ENCODE measurements around the gene EPB41L3.
"Not testable (repeated sequence)": the region's sequence is repeated elsewhere in the genome, so short reads cannot be mapped to it uniquely, and the experiment has no call there.

The EPB41L3 gene

DNA sequence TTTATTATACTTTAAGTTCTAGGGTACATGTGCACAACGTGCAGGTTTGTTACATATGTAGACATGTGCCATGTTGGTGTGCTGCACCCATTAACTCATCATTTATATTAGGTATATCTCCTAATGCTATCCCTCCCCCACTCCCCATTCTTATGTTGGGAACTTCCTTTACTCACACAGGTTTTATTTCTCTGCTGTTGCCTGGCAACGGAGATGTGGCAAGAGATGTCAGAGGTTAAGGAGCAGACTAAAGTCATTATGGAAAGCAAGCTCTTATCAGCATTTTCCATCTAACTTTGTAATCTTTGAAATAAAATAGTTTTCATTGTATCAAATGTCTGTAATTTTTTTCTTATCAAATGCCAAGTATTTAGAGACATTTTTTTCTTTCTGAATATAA lies 26.8 kb upstream of the EPB41L3 start:
- WGBS: no CpG with 5 or more reads among the region's 2 CpGs
- not testable (repeated sequence) for H3K23ac ChIP-seq (ENCODE audit: low read length in 2 of 2); H2BK5ac ChIP-seq (ENCODE audit: low read depth, low read length, poor library complexity, severe bottlenecking); H4K91ac ChIP-seq (ENCODE audit: low read length); H2BK12ac ChIP-seq (ENCODE audit: low read length in 2 of 2); H3K79me1 ChIP-seq (replicated peaks; ENCODE audit: low read length, poor library complexity, severe bottlenecking); H3K18ac ChIP-seq (ENCODE audit: low read depth in 1 of 2, low read length in 2 of 2); H2AFZ ChIP-seq (ENCODE audit: low read depth, low read length); H3K4me3 ChIP-seq (ENCODE audit: insufficient read depth in 1 of 2, low read depth in 1 of 2, low read length in 2 of 2); H3K4ac ChIP-seq (ENCODE audit: low read depth in 1 of 2, low read length in 2 of 2); H4K8ac ChIP-seq (ENCODE audit: low read length); H3K27ac ChIP-seq (ENCODE audit: low read length, poor library complexity, severe bottlenecking); H3K14ac ChIP-seq (ENCODE audit: low read length in 2 of 2); H2AK5ac ChIP-seq (ENCODE audit: low read length, severe bottlenecking); H3K9me3 ChIP-seq (ENCODE audit: control insufficient read depth, low read length); H2BK15ac ChIP-seq (ENCODE audit: low read depth, poor library complexity, severe bottlenecking); H2BK120ac ChIP-seq (ENCODE audit: low read depth, low read length); H3K27me3 ChIP-seq (ENCODE audit: control insufficient read depth in 1 of 2, insufficient read depth in 1 of 2, low read length in 2 of 2); H3K4me1 ChIP-seq (ENCODE audit: control insufficient read depth, insufficient read depth, low read depth, low read length); H3K4me2 ChIP-seq (ENCODE audit: low read length, poor library complexity, severe bottlenecking); H3K36me3 ChIP-seq (ENCODE audit: control insufficient read depth in 1 of 2, insufficient read depth in 2 of 2, low read depth in 1 of 2, low read length in 2 of 2)
- H3K9ac ChIP-seq (ENCODE audit: low read length): peak overlapping the region; percentile 54
- peak; percentile 16 for DNase-seq

DNA sequence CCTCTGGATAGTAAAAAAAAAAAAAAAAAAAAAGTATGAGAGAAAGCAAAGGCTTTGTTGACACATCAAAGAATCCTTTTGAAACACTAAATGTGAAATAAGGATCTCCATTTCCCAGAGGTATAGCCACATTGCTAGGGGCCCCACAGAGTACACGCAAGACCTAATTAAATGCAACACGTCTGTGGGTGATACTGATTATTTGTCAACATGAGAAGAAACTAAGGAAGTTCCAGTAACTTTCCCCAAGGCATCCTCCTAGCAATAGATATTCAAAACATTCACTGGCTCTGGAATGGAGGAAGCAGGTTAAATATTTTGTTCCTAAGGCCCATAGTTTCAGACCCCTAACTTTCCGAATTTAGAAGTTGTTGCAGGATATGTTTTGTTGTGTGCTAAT lies 24.6 kb upstream of the EPB41L3 start:
- Histone ChIP-seq H3K79me1 (replicated peaks; ENCODE audit: low read length, poor library complexity, severe bottlenecking) (no peaks in the 10 kb centered on the region), H2BK15ac (ENCODE audit: low read depth, poor library complexity, severe bottlenecking) (no peak overlapping the region), H3K9ac (ENCODE audit: low read length) (no peak overlapping the region), H3K14ac (ENCODE audit: low read length in 2 of 2) (no peak overlapping the region), H3K4me1 (ENCODE audit: control insufficient read depth, insufficient read depth, low read depth, low read length) (no peaks in the 10 kb centered on the region), H3K18ac (ENCODE audit: low read depth in 1 of 2, low read length in 2 of 2) (no peak overlapping the region), H3K27me3 (ENCODE audit: control insufficient read depth in 1 of 2, insufficient read depth in 1 of 2, low read length in 2 of 2) (no peaks in the 10 kb centered on the region), H4K91ac (ENCODE audit: low read length) (no peak overlapping the region), H3K4me3 (ENCODE audit: insufficient read depth in 1 of 2, low read depth in 1 of 2, low read length in 2 of 2) (no peak overlapping the region), H3K27ac (ENCODE audit: low read length, poor library complexity, severe bottlenecking) (no peak overlapping the region), H2AK5ac (ENCODE audit: low read length, severe bottlenecking) (no peak overlapping the region), H4K8ac (ENCODE audit: low read length) (no peak overlapping the region), H2BK5ac (ENCODE audit: low read depth, low read length, poor library complexity, severe bottlenecking) (no peak overlapping the region), H3K36me3 (ENCODE audit: control insufficient read depth in 1 of 2, insufficient read depth in 2 of 2, low read depth in 1 of 2, low read length in 2 of 2) (no peaks in the 10 kb centered on the region), H2BK12ac (ENCODE audit: low read length in 2 of 2) (no peak overlapping the region), H3K4me2 (ENCODE audit: low read length, poor library complexity, severe bottlenecking) (no peak overlapping the region), H2AFZ (ENCODE audit: low read depth, low read length) (no peak overlapping the region), H2BK120ac (ENCODE audit: low read depth, low read length) (no peak overlapping the region), H3K4ac (ENCODE audit: low read depth in 1 of 2, low read length in 2 of 2) (no peak overlapping the region), H3K23ac (ENCODE audit: low read length in 2 of 2) (no peak overlapping the region), H3K9me3 (ENCODE audit: control insufficient read depth, low read length) (no peaks in the 10 kb centered on the region)
- WGBS: no CpG with 5 or more reads among the region's 3 CpGs
- DNase-seq: no peak

DNA sequence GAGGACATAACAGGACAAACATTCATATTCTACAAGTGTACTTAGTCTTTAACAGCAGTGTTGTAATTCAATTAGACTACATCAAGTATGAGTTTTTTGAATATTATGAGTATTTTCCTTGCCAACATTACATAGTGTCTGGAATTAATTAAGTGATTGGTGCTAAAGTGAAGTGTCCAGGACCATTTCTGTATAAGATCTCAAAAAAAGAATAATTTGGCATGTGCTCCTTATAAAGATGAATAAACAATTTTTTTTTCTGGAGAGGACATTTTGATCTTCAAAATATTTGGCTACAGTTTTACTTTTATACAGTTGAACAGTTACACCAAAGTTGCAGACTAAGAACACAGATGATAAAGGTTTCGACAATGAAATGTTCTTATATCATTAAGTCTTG lies 15.1 kb upstream of the EPB41L3 start:
- Histone ChIP-seq H2AK5ac (ENCODE audit: low read length, severe bottlenecking) (no peak overlapping the region), H3K4ac (ENCODE audit: low read depth in 1 of 2, low read length in 2 of 2) (no peak overlapping the region), H2BK12ac (ENCODE audit: low read length in 2 of 2) (no peak overlapping the region), H4K91ac (ENCODE audit: low read length) (no peak overlapping the region), H3K27ac (ENCODE audit: low read length, poor library complexity, severe bottlenecking) (no peak overlapping the region), H3K27me3 (ENCODE audit: control insufficient read depth in 1 of 2, insufficient read depth in 1 of 2, low read length in 2 of 2) (peaks cover 0 to 4% of the 10 kb centered on the region in 2 experiments), H3K18ac (ENCODE audit: low read depth in 1 of 2, low read length in 2 of 2) (no peak overlapping the region), H2BK5ac (ENCODE audit: low read depth, low read length, poor library complexity, severe bottlenecking) (no peak overlapping the region), H3K4me3 (ENCODE audit: insufficient read depth in 1 of 2, low read depth in 1 of 2, low read length in 2 of 2) (no peak overlapping the region), H3K9me3 (ENCODE audit: control insufficient read depth, low read length) (no peaks in the 10 kb centered on the region), H2BK120ac (ENCODE audit: low read depth, low read length) (no peak overlapping the region), H2BK15ac (ENCODE audit: low read depth, poor library complexity, severe bottlenecking) (no peak overlapping the region), H3K23ac (ENCODE audit: low read length in 2 of 2) (no peak overlapping the region), H3K36me3 (ENCODE audit: control insufficient read depth in 1 of 2, insufficient read depth in 2 of 2, low read depth in 1 of 2, low read length in 2 of 2) (no peaks in the 10 kb centered on the region), H3K4me2 (ENCODE audit: low read length, poor library complexity, severe bottlenecking) (no peak overlapping the region), H3K14ac (ENCODE audit: low read length in 2 of 2) (no peak overlapping the region), H2AFZ (ENCODE audit: low read depth, low read length) (no peak overlapping the region), H4K8ac (ENCODE audit: low read length) (no peak overlapping the region), H3K79me1 (replicated peaks; ENCODE audit: low read length, poor library complexity, severe bottlenecking) (no peaks in the 10 kb centered on the region), H3K9ac (ENCODE audit: low read length) (no peak overlapping the region), H3K4me1 (ENCODE audit: control insufficient read depth, insufficient read depth, low read depth, low read length) (no peaks in the 10 kb centered on the region)
- no peak for DNase-seq
- no CpG with 5 or more reads among the region's 1 CpG for WGBS

DNA sequence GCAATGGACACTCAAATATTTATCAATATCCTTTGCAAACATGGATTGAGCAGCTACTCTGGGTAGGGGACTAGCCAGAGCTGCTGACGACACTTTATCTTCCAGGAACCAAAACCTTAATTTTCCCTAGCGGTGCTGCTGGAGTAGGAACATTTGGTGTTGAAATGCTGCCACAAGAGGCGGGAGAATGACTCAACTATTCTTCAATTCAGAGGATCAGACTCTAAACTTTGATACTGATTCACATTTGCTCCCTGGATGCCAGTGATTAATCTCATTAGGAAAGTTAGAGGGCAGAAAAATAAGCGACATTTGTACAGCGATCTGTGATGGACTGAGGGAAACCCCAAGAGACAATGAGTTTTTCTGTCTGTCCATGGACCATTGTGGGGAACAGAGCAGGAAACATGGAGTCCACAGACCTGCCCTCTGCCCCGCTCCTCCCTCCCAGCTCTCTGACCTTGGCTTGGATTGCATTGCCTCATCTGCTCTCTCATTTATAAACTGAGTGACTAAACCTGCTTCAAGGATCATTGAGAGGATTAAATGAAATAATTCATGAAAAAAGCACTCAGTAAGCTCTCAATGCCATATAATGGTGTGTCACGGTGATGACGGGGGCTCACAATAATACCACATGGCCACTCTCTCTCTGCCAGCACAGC lies 12.6 kb upstream of the EPB41L3 start:
- Histone ChIP-seq H2BK12ac (ENCODE audit: low read length in 2 of 2) (no peak overlapping the region), H3K14ac (ENCODE audit: low read length in 2 of 2) (no peak overlapping the region), H3K18ac (ENCODE audit: low read depth in 1 of 2, low read length in 2 of 2) (no peak overlapping the region), H3K4me2 (ENCODE audit: low read length, poor library complexity, severe bottlenecking) (no peak overlapping the region), H2BK15ac (ENCODE audit: low read depth, poor library complexity, severe bottlenecking) (no peak overlapping the region), H3K27ac (ENCODE audit: low read length, poor library complexity, severe bottlenecking) (no peak overlapping the region), H3K9ac (ENCODE audit: low read length) (peak overlapping the region; percentile 75), H4K8ac (ENCODE audit: low read length) (no peak overlapping the region), H3K4me1 (ENCODE audit: control insufficient read depth, insufficient read depth, low read depth, low read length) (no peaks in the 10 kb centered on the region), H2AK5ac (ENCODE audit: low read length, severe bottlenecking) (no peak overlapping the region), H3K23ac (ENCODE audit: low read length in 2 of 2) (no peak overlapping the region), H3K9me3 (ENCODE audit: control insufficient read depth, low read length) (no peaks in the 10 kb centered on the region), H3K27me3 (ENCODE audit: control insufficient read depth in 1 of 2, insufficient read depth in 1 of 2, low read length in 2 of 2) (no peaks in the 10 kb centered on the region), H2BK120ac (ENCODE audit: low read depth, low read length) (no peak overlapping the region), H2AFZ (ENCODE audit: low read depth, low read length) (no peak overlapping the region), H3K4me3 (ENCODE audit: insufficient read depth in 1 of 2, low read depth in 1 of 2, low read length in 2 of 2) (peak overlapping the region in 1 of 2 experiments; percentile 46), H3K36me3 (ENCODE audit: control insufficient read depth in 1 of 2, insufficient read depth in 2 of 2, low read depth in 1 of 2, low read length in 2 of 2) (no peaks in the 10 kb centered on the region), H4K91ac (ENCODE audit: low read length) (no peak overlapping the region), H3K4ac (ENCODE audit: low read depth in 1 of 2, low read length in 2 of 2) (no peak overlapping the region), H2BK5ac (ENCODE audit: low read depth, low read length, poor library complexity, severe bottlenecking) (no peak overlapping the region), H3K79me1 (replicated peaks; ENCODE audit: low read length, poor library complexity, severe bottlenecking) (no peaks in the 10 kb centered on the region)
- no peak for DNase-seq
- 88% methylated on average over 6 of the region's 8 CpGs for WGBS

All from mesenchymal stem cell (in vitro differentiated cells and primary cell).